ENCODE results near the gene PRND. TPM values are rescaled to one million over a fixed set of nuclear protein-coding genes. Genes with fewer than 3 reads are reported as not detected.

PRND gene
- total RNA-seq, 1 experiment from 2014 or later: not detected

- no peak overlapping the region for H3K4me2 ChIP-seq
- no peaks in the 10 kb centered on the region for H3K27me3 ChIP-seq (ENCODE audit: insufficient read depth, low read depth)
- H3K9me3 ChIP-seq (ENCODE audit: insufficient read depth, low read depth): no peaks in the 10 kb centered on the region
- H3K4me3 ChIP-seq: no peak overlapping the region
- DNase-seq: no peak
- H4K20me1 ChIP-seq (ENCODE audit: insufficient read depth): no peaks in the 10 kb centered on the region
- H3K4me1 ChIP-seq (replicated peaks; ENCODE audit: insufficient read depth): peaks cover 8% of the 10 kb centered on the region
- TF ChIP-seq CTCF (conservative IDR thresholded peaks at IDR 0.05): no peak
- no peak for TF ChIP-seq EZH2 (IDR thresholded peaks at IDR 0.05; ENCODE audit: low read depth)
- ChIA-PET CTCF (no interaction called here), POLR2A (ENCODE audit: unreplicated experiment) (no interaction called here)
- no peak overlapping the region for H3K27ac ChIP-seq
- BruUV-seq (replicated peaks): no TSS peak
- H3K79me2 ChIP-seq (ENCODE audit: low read depth): no peaks in the 10 kb centered on the region
- intact Hi-C loops (cut with micrococcal nuclease; ENCODE audit: unreplicated experiment): no loop called here
- peaks cover 7% of the 10 kb centered on the region; the same call in 1 of the 2 replicates for H3F3A ChIP-seq (ENCODE audit: insufficient read depth, low read depth)
- H2AFZ ChIP-seq: no peak overlapping the region
- H3K9me2 ChIP-seq (ENCODE audit: insufficient read depth): no peaks in the 10 kb centered on the region
- no peaks in the 10 kb centered on the region for H3K36me3 ChIP-seq (ENCODE audit: low read depth)
Observed at GRCh38 chr20:4725263-4725550, 3.5 kb downstream of the PRND start.

- DNase-seq: no peak
Observed at GRCh38 chr20:4726710-4727397, 5.1 kb downstream of the PRND start.

GRCh38 chr20:4728120-4728760, 6.5 kb downstream of the PRND start:
- intact Hi-C loops (cut with micrococcal nuclease; ENCODE audit: unreplicated experiment): no loop called here
- H3F3A ChIP-seq (ENCODE audit: insufficient read depth, low read depth): peaks cover 7% of the 10 kb centered on the region; the same call in 1 of the 2 replicates
- peak in 1 of 2 experiments; percentile 50 for DNase-seq
- no peaks in the 10 kb centered on the region for H3K79me2 ChIP-seq (ENCODE audit: low read depth)
- no peaks in the 10 kb centered on the region for H3K9me2 ChIP-seq (ENCODE audit: insufficient read depth)
- no TSS peak for BruUV-seq (replicated peaks)
- H3K4me2 ChIP-seq: no peak overlapping the region
- no peaks in the 10 kb centered on the region; the same call in 1 of the 2 replicates for H3K9me3 ChIP-seq (ENCODE audit: insufficient read depth, low read depth)
- no peaks in the 10 kb centered on the region for H3K36me3 ChIP-seq (ENCODE audit: low read depth)
- no peak for TF ChIP-seq CTCF (conservative IDR thresholded peaks at IDR 0.05)
- TF ChIP-seq EZH2 (IDR thresholded peaks at IDR 0.05; ENCODE audit: low read depth): no peak
- no peak overlapping the region for H3K4me3 ChIP-seq
- no peak overlapping the region for H2AFZ ChIP-seq
- POLR2A ChIA-PET (ENCODE audit: unreplicated experiment): no interaction called here
- H3K27ac ChIP-seq: peak overlapping the region; percentile 29; the same call in 1 of the 2 replicates
- H3K27me3 ChIP-seq (ENCODE audit: insufficient read depth, low read depth): no peaks in the 10 kb centered on the region
- no peaks in the 10 kb centered on the region for H3K4me1 ChIP-seq (replicated peaks; ENCODE audit: insufficient read depth)
- CTCF ChIA-PET: no interaction called here
- H4K20me1 ChIP-seq (ENCODE audit: insufficient read depth): no peaks in the 10 kb centered on the region

More at GRCh38 chr20:4726710-4727397, 5.1 kb downstream of the PRND start:
- no peaks in the 10 kb centered on the region for H3K79me2 ChIP-seq (ENCODE audit: low read depth)
- no TSS peak for BruUV-seq (replicated peaks)
- no peak overlapping the region for H3K4me2 ChIP-seq
- H3K4me3 ChIP-seq: no peak overlapping the region
- no peaks in the 10 kb centered on the region for H4K20me1 ChIP-seq (ENCODE audit: insufficient read depth)
- H3K36me3 ChIP-seq (ENCODE audit: low read depth): no peaks in the 10 kb centered on the region
- no peaks in the 10 kb centered on the region for H3K27me3 ChIP-seq (ENCODE audit: insufficient read depth, low read depth)
- H3K4me1 ChIP-seq (replicated peaks; ENCODE audit: insufficient read depth): no peaks in the 10 kb centered on the region
- ChIA-PET CTCF (no interaction called here), POLR2A (ENCODE audit: unreplicated experiment) (interaction anchor here (0.6 kb wide), 1 partner anchor 330 kb away, joined by 4 read pairs; no protein-coding TSS in a partner anchor)
- H3F3A ChIP-seq (ENCODE audit: insufficient read depth, low read depth): peaks cover 7% of the 10 kb centered on the region; the same call in 1 of the 2 replicates
- no peak overlapping the region for H2AFZ ChIP-seq
- intact Hi-C loops (cut with micrococcal nuclease; ENCODE audit: unreplicated experiment): no loop called here
- no peaks in the 10 kb centered on the region for H3K9me2 ChIP-seq (ENCODE audit: insufficient read depth)
- no peak overlapping the region for H3K27ac ChIP-seq
- no peak for TF ChIP-seq EZH2 (IDR thresholded peaks at IDR 0.05; ENCODE audit: low read depth)
- no peak for TF ChIP-seq CTCF (conservative IDR thresholded peaks at IDR 0.05)
- no peaks in the 10 kb centered on the region; the same call in 1 of the 2 replicates for H3K9me3 ChIP-seq (ENCODE audit: insufficient read depth, low read depth)

Data from PC-9 (cell line).